ENCODE data around the gene TMEM52.
A peak's percentile ranks its signal among the peaks of the same experiment; 100 is the strongest.

The TMEM52 gene

GRCh38 chr1:1926886-1927660 is 8.0 kb upstream of the TMEM52 start:
- DNase-seq (ENCODE audit: low read depth), result no peak

GRCh38 chr1:1926346-1926811 is 7.3 kb upstream of the TMEM52 start:
- DNase-seq (ENCODE audit: low read depth), result no peak

GRCh38 chr1:1925437-1926345 is 6.6 kb upstream of the TMEM52 start:
- no peak for DNase-seq (ENCODE audit: low read depth)

- DNase-seq (ENCODE audit: low read depth), result no peak
These were observed 5.8 kb upstream of the TMEM52 start for GRCh38 chr1:1924849-1925248.

- DNase-seq (ENCODE audit: low read depth), result no peak
These were observed 5.3 kb upstream of the TMEM52 start for GRCh38 chr1:1924386-1924785.

- DNase-seq (ENCODE audit: low read depth), result no peak
These were observed 4.1 kb upstream of the TMEM52 start for GRCh38 chr1:1922956-1923833.

- DNase-seq (ENCODE audit: low read depth), result no peak
These were observed 3.5 kb upstream of the TMEM52 start for GRCh38 chr1:1922702-1922955.

GRCh38 chr1:1921901-1922701 is 3.0 kb upstream of the TMEM52 start:
- DNase-seq (ENCODE audit: low read depth), result no peak

GRCh38 chr1:1921459-1921862 is 2.4 kb upstream of the TMEM52 start:
- no peak for DNase-seq (ENCODE audit: low read depth)

- no peak for DNase-seq (ENCODE audit: low read depth)
These were observed 1.8 kb upstream of the TMEM52 start for GRCh38 chr1:1920608-1921458.

- DNase-seq (ENCODE audit: low read depth), result no peak
These were observed 1.1 kb upstream of the TMEM52 start for GRCh38 chr1:1920057-1920607.

GRCh38 chr1:1919304-1920056 is 401 bp upstream of the TMEM52 start:
- peak; percentile 94 for DNase-seq (ENCODE audit: low read depth)

GRCh38 chr1:1917995-1918900 is 831 bp downstream of the TMEM52 start:
- DNase-seq (ENCODE audit: low read depth), result no peak

GRCh38 chr1:1917304-1917976 is 1.6 kb downstream of the TMEM52 start:
- no peak for DNase-seq (ENCODE audit: low read depth)

- DNase-seq (ENCODE audit: low read depth), result no peak
These were observed 2.2 kb downstream of the TMEM52 start for GRCh38 chr1:1916851-1917251.

GRCh38 chr1:1915911-1916840 is 2.9 kb downstream of the TMEM52 start:
- no peak for DNase-seq (ENCODE audit: low read depth)

All from fibroblast of gingiva (primary cell).